Cardiac muscle cell (in vitro differentiated cells and primary cell): Measurements from ENCODE around the gene AMH. TPM values are rescaled to one million over a fixed set of nuclear protein-coding genes. Genes with fewer than 3 reads are reported as not detected.

Experiments
- DNase-seq, 2 donors: peaks; one replicate each; pipeline versions ENCODE4 v3.0.0 to v3.0.0-alpha.2; 2010 to 2017; ENCODE audit warnings: low read depth in 1 of 2, low spot score in 1 of 2
- H3K27ac ChIP-seq: fragments of 200-600 bp; sonication (generic); 2 replicates; pipeline ENCODE4 v1.5.1; 2016
- H3K27me3 ChIP-seq: fragments of 200-600 bp; sonication (generic); 2 replicates; pipeline ENCODE4 v1.6.0; 2016; ENCODE audit warnings: control low read depth
- H3K36me3 ChIP-seq: fragments of 200-600 bp; sonication (generic); 2 replicates; pipeline ENCODE4 v1.5.1; 2016; ENCODE audit warnings: control low read depth
- H3K4me1 ChIP-seq: fragments of 200-600 bp; sonication (generic); 2 replicates; pipeline ENCODE4 v1.8.1; 2017; ENCODE audit warnings: low read depth, mild to moderate bottlenecking, mixed run types
- H3K4me3 ChIP-seq: fragments of 200-600 bp; sonication (generic); 2 replicates; pipeline ENCODE4 v1.5.1; 2016; ENCODE audit warnings: mild to moderate bottlenecking
- H3K9me3 ChIP-seq: fragments of 200-600 bp; sonication (generic); 2 replicates; pipeline ENCODE4 v1.5.1; 2017; ENCODE audit warnings: low read depth, mild to moderate bottlenecking, control low read depth
- polyA plus RNA-seq: library from polyadenylated mRNA; unstranded; fragments of >200 nt; fragmentation: Nextera tagmentation; extraction: Ambion mirVana; gene quantifications from 2 replicates; pipeline ENCODE4 v1.2.1, GENCODE V29; 2016
- total RNA-seq: library from RNA; depleted of rRNA; stranded (reverse); fragments of >200 nt; gene quantifications from 2 replicates; pipeline ENCODE4 v1.2.3, GENCODE V29; 2016
- TF ChIP-seq, protein P1 (sequence below): IDR thresholded peaks from 2 replicates; pipeline ENCODE4 v1.5.1; 2012; ENCODE audit warnings: low read depth, mild to moderate bottlenecking, low read length

The AMH gene
- total and polyA plus RNA-seq, 2 experiments from 2014 or later: 24.1 to 71.4 TPM

DNA sequence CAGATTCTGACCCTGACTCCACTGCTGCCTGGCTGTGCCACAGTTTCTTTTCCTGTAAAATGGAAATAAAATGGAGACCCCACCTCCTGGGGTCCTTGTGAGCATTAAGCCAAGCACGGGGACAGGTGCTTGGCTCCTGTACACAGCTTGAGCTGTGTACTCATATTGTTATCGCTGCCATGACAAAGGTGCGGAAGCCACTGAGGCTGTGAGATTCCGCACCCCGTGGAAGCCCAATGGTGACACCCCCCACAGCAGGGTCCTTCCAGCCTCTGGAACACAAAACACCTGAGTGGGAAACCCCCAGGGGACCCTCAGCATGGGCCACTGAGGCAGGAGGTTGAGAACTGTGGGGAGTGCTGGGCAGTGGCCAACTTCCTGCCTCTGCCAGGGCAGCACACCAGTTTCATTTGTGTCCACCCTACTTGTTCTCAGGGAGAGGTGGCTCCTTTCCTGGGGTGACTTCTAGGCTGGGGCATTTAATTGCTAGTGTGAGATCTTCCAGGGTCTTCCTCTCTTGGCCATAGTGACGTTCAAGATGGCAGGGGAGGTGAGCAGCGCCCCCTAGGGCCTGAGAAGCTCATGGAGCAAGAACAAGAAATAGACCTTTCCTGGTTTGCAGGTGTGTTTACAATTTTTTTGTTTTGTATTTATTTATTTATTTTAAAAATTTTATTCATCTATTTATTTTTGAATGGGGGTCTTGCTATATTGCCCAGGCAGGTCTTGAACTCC is 12.5 kb downstream of the AMH start:
- DNase-seq: peak; percentile 29 to 56
- Histone ChIP-seq H3K4me3 (no peak overlapping the region), H3K27ac (no peak overlapping the region), H3K9me3 (no peaks in the 10 kb centered on the region), H3K27me3 (no peaks in the 10 kb centered on the region), H3K4me1 (no peaks in the 10 kb centered on the region), H3K36me3 (no peaks in the 10 kb centered on the region)
- TF ChIP-seq, protein P1, sequence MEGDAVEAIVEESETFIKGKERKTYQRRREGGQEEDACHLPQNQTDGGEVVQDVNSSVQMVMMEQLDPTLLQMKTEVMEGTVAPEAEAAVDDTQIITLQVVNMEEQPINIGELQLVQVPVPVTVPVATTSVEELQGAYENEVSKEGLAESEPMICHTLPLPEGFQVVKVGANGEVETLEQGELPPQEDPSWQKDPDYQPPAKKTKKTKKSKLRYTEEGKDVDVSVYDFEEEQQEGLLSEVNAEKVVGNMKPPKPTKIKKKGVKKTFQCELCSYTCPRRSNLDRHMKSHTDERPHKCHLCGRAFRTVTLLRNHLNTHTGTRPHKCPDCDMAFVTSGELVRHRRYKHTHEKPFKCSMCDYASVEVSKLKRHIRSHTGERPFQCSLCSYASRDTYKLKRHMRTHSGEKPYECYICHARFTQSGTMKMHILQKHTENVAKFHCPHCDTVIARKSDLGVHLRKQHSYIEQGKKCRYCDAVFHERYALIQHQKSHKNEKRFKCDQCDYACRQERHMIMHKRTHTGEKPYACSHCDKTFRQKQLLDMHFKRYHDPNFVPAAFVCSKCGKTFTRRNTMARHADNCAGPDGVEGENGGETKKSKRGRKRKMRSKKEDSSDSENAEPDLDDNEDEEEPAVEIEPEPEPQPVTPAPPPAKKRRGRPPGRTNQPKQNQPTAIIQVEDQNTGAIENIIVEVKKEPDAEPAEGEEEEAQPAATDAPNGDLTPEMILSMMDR: peak; percentile 73

DNA sequence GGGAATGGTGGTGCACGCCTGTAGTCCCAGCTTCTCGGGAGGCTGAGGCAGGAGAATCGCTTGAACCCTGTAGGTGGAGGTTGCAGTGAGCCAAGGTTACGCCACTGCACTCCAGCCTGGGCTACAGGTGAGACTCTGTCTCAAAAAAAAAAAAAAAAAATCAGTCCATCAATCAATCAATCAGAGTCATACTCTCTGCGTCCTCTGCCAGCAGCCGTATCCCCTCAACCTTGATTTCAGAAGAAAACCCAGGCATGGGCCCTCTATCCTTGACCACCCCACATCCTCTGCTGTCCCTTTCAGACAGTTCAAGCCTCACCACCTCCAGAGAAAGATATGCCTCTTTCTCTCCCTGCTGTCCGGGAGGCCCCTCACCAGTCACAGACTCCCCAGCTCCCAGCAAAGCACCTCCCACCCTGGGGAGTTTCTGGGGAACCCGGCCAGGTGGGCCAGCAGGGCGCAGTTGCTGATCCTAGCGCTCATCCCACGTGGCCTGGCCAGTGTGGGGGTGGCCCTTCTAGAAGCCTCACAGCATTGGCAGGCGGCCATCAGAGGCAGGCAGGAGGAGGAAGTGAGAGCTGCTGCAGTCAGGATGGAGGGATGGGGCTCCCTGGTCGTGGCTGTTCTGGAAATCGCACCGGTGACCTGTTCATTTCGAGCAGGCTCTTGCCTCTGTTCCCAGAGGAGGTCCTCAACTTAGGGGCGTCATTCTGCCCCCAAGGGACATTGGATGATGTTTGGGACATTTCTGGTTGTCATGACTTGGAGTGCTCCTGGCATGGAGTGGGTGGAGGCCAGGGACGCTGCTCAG is 17.3 kb downstream of the AMH start:
- Histone ChIP-seq H3K4me1 (no peaks in the 10 kb centered on the region), H3K36me3 (no peaks in the 10 kb centered on the region), H3K9me3 (no peaks in the 10 kb centered on the region), H3K27ac (no peak overlapping the region), H3K4me3 (no peak overlapping the region), H3K27me3 (no peaks in the 10 kb centered on the region)
- peak in 1 of 2 donors; percentile 91 for DNase-seq
- TF ChIP-seq, protein P1: no peak

DNA sequence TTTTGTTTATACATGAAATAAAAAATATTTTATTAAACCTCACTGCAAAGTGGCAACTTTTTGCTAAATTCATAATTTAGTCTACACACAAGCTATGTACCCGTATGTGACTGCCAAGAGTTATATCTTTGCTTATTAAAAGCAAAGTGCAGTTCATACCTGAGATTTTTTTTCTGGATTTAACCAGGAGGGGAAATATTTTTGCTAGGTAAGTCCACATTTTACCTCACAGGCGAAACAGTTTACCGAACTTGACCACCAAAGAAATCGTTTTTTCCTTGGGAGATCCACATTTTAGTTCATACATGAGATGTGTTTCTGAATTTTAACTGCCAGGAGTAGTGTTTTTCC is 19.3 kb downstream of the AMH start:
- Histone ChIP-seq H3K36me3 (peaks cover 7% of the 10 kb centered on the region), H3K27ac (no peak overlapping the region), H3K4me1 (peaks cover 5% of the 10 kb centered on the region), H3K4me3 (peak overlapping the region; percentile 96), H3K9me3 (no peaks in the 10 kb centered on the region), H3K27me3 (no peaks in the 10 kb centered on the region)
- TF ChIP-seq, protein P1: no peak
- no peak for DNase-seq

DNA sequence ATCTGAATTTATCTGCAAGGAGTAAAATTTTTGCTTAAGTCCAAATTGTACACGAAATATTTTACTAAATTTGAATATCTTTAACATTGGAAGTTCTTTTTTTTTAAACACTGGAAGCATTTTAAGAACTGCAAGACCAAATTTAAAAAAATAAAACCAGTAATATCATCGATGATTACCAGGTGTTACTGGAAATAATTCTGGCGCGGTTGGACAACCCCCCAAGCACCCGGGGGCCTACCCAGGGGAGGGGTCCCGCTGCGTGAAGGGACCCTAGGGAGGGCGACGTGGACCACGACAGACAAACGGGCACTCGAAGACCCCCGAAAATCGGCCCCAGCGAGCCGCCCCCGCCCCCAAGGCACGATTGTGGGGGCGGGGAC is 19.7 kb downstream of the AMH start:
- Histone ChIP-seq H3K4me3 (peak overlapping the region; percentile 96), H3K4me1 (peaks cover 6% of the 10 kb centered on the region), H3K36me3 (peaks cover 7% of the 10 kb centered on the region), H3K9me3 (no peaks in the 10 kb centered on the region), H3K27me3 (no peaks in the 10 kb centered on the region), H3K27ac (no peak overlapping the region)
- TF ChIP-seq, protein P1: no peak
- no peak for DNase-seq

DNA sequence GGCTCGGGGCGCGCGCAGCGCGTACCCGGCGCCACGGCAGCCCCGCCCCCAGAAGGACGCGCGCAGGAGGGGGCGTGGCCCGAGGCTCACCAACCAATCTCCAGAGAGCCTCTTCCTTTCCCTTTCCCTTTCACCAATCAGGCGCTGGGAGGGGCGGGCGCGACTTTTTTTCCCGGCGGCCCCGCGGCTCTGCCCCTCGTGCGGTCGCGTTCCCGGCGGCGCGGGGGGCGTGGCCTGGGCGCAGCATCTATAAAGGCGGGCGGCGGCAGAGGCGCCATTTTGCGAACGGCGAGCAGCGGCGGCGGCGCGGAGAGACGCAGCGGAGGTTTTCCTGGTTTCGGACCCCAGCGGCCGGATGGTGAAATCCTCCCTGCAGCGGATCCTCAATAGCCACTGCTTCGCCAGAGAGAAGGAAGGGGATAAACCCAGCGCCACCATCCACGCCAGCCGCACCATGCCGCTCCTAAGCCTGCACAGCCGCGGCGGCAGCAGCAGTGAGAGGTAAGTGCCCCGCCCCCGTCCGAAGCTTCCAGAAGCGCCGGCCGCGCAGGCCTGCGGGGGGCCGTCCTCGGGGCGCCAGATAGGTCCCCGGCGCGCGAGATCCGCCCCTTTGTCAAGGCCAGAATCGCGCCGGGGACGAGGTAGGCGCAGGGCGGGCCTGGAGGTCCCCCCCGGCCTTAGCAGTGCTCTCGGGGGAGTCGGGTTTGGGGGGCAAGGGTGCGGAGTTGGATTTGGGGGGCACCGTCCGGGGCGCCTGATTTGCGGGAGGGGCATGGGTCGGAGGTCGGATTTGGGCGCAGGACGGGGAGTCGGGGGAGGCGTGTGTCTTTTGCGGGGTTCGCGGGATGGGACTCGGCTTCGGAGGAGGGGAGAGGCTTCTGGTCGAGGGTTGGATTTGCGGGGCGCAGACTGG is 20.4 kb downstream of the AMH start:
- peak overlapping the region; percentile 96 for H3K4me3 ChIP-seq
- H3K4me1 ChIP-seq: peaks cover 6% of the 10 kb centered on the region
- H3K27ac ChIP-seq: peak overlapping the region; percentile 89
- peak; percentile 96 to 98 for DNase-seq
- H3K9me3 ChIP-seq: no peaks in the 10 kb centered on the region
- peaks cover 7% of the 10 kb centered on the region for H3K36me3 ChIP-seq
- TF ChIP-seq, protein P1: no peak
- no peaks in the 10 kb centered on the region for H3K27me3 ChIP-seq
